Measurements from ENCODE around the gene ZSWIM7.

The ZSWIM7 gene

GRCh38 chr17:15977894-15978293, 21.6 kb downstream of the ZSWIM7 start:
- no peak overlapping the region for H3K27ac ChIP-seq (ENCODE audit: low read length)
- no peak overlapping the region for H3K9ac ChIP-seq (ENCODE audit: low read depth, low read length)
- H3K79me2 ChIP-seq (ENCODE audit: insufficient read depth, low read length) = no peaks in the 10 kb centered on the region
- TF ChIP-seq EZH2 (IDR thresholded peaks at IDR 0.05; ENCODE audit: borderline replicate concordance, low read depth, low read length, severe bottlenecking) (no peak), CTCF (IDR thresholded peaks at IDR 0.05; ENCODE audit: borderline replicate concordance, extremely low read depth, low read length, poor library complexity, severe bottlenecking) (no peak)
- H3K27me3 ChIP-seq (ENCODE audit: insufficient read depth, low read length, poor library complexity) = no peaks in the 10 kb centered on the region
- H3K9me3 ChIP-seq (ENCODE audit: insufficient read depth, low read length, severe bottlenecking) = no peaks in the 10 kb centered on the region
- H4K20me1 ChIP-seq (ENCODE audit: insufficient read depth, low read length) = no peaks in the 10 kb centered on the region
- H3K4me2 ChIP-seq (ENCODE audit: insufficient read depth, low read length) = no peak overlapping the region
- no peak overlapping the region for H2AFZ ChIP-seq (ENCODE audit: low read depth, low read length)
- ATAC-seq (ENCODE audit: insufficient read depth, low read depth) (no peak), DNase-seq (no peak)
- H3K36me3 ChIP-seq (ENCODE audit: insufficient read depth, low read length) = peaks cover 34% of the 10 kb centered on the region
- no peak overlapping the region for H3K4me3 ChIP-seq (ENCODE audit: low read depth in 1 of 2, low read length in 2 of 2)
- H3K4me1 ChIP-seq (ENCODE audit: insufficient read depth, low read length) = no peaks in the 10 kb centered on the region

- H4K20me1 ChIP-seq (ENCODE audit: insufficient read depth, low read length) = no peaks in the 10 kb centered on the region
- no peak for DNase-seq
- TF ChIP-seq EZH2 (IDR thresholded peaks at IDR 0.05; ENCODE audit: borderline replicate concordance, low read depth, low read length, severe bottlenecking) (no peak), CTCF (IDR thresholded peaks at IDR 0.05; ENCODE audit: borderline replicate concordance, extremely low read depth, low read length, poor library complexity, severe bottlenecking) (no peak)
- H3K27ac ChIP-seq (ENCODE audit: low read length) = no peak overlapping the region
- H3K9me3 ChIP-seq (ENCODE audit: insufficient read depth, low read length, severe bottlenecking) = no peaks in the 10 kb centered on the region
- H3K79me2 ChIP-seq (ENCODE audit: insufficient read depth, low read length) = no peaks in the 10 kb centered on the region
- H3K4me2 ChIP-seq (ENCODE audit: insufficient read depth, low read length) = no peak overlapping the region
- H3K4me1 ChIP-seq (ENCODE audit: insufficient read depth, low read length) = no peaks in the 10 kb centered on the region
- no peak for ATAC-seq (ENCODE audit: insufficient read depth, low read depth)
- H2AFZ ChIP-seq (ENCODE audit: low read depth, low read length) = no peak overlapping the region
- peaks cover 9% of the 10 kb centered on the region; the same call in 1 of the 2 replicates for H3K36me3 ChIP-seq (ENCODE audit: insufficient read depth, low read length)
- H3K4me3 ChIP-seq (ENCODE audit: low read depth in 1 of 2, low read length in 2 of 2) = no peak overlapping the region
- no peak overlapping the region for H3K9ac ChIP-seq (ENCODE audit: low read depth, low read length)
- no peaks in the 10 kb centered on the region for H3K27me3 ChIP-seq (ENCODE audit: insufficient read depth, low read length, poor library complexity)
Observed at GRCh38 chr17:15973834-15974233, 25.7 kb downstream of the ZSWIM7 start.

- no peak for TF ChIP-seq EZH2 (IDR thresholded peaks at IDR 0.05; ENCODE audit: borderline replicate concordance, low read depth, low read length, severe bottlenecking)
- TF ChIP-seq CTCF (IDR thresholded peaks at IDR 0.05; ENCODE audit: borderline replicate concordance, extremely low read depth, low read length, poor library complexity, severe bottlenecking) = no peak
- H3K79me2 ChIP-seq (ENCODE audit: insufficient read depth, low read length) = no peaks in the 10 kb centered on the region
- H4K20me1 ChIP-seq (ENCODE audit: insufficient read depth, low read length) = no peaks in the 10 kb centered on the region
- H3K4me1 ChIP-seq (ENCODE audit: insufficient read depth, low read length) = 0 out of 2 replicates have a peak, but pooled peaks cover 1% of the 10 kb centered on the region
- no peak overlapping the region for H3K27ac ChIP-seq (ENCODE audit: low read length)
- DNase-seq (no peak), ATAC-seq (ENCODE audit: insufficient read depth, low read depth) (peak; percentile 69)
- H3K27me3 ChIP-seq (ENCODE audit: insufficient read depth, low read length, poor library complexity) = no peaks in the 10 kb centered on the region
- no peak overlapping the region for H3K4me3 ChIP-seq (ENCODE audit: low read depth in 1 of 2, low read length in 2 of 2)
- no peak overlapping the region for H3K4me2 ChIP-seq (ENCODE audit: insufficient read depth, low read length)
- no peak overlapping the region for H3K9ac ChIP-seq (ENCODE audit: low read depth, low read length)
- H3K9me3 ChIP-seq (ENCODE audit: insufficient read depth, low read length, severe bottlenecking) = no peaks in the 10 kb centered on the region
- H3K36me3 ChIP-seq (ENCODE audit: insufficient read depth, low read length) = peaks cover 9% of the 10 kb centered on the region; the same call in 1 of the 2 replicates
- no peak overlapping the region for H2AFZ ChIP-seq (ENCODE audit: low read depth, low read length)
Observed at GRCh38 chr17:15973016-15973415, 26.5 kb downstream of the ZSWIM7 start.

GRCh38 chr17:15972497-15972951, 27.0 kb downstream of the ZSWIM7 start:
- DNase-seq (no peak), ATAC-seq (ENCODE audit: insufficient read depth, low read depth) (no peak)
- no peaks in the 10 kb centered on the region for H4K20me1 ChIP-seq (ENCODE audit: insufficient read depth, low read length)
- H3K79me2 ChIP-seq (ENCODE audit: insufficient read depth, low read length) = no peaks in the 10 kb centered on the region
- no peak overlapping the region for H3K4me2 ChIP-seq (ENCODE audit: insufficient read depth, low read length)
- H3K4me1 ChIP-seq (ENCODE audit: insufficient read depth, low read length) = peaks cover 6% of the 10 kb centered on the region
- H3K4me3 ChIP-seq (ENCODE audit: low read depth in 1 of 2, low read length in 2 of 2) = no peak overlapping the region
- H3K9ac ChIP-seq (ENCODE audit: low read depth, low read length) = no peak overlapping the region
- no peak overlapping the region for H3K27ac ChIP-seq (ENCODE audit: low read length)
- H3K36me3 ChIP-seq (ENCODE audit: insufficient read depth, low read length) = peaks cover 9% of the 10 kb centered on the region; the same call in 1 of the 2 replicates
- no peaks in the 10 kb centered on the region for H3K9me3 ChIP-seq (ENCODE audit: insufficient read depth, low read length, severe bottlenecking)
- no peak overlapping the region for H2AFZ ChIP-seq (ENCODE audit: low read depth, low read length)
- H3K27me3 ChIP-seq (ENCODE audit: insufficient read depth, low read length, poor library complexity) = no peaks in the 10 kb centered on the region
- TF ChIP-seq EZH2 (IDR thresholded peaks at IDR 0.05; ENCODE audit: borderline replicate concordance, low read depth, low read length, severe bottlenecking) (no peak), CTCF (IDR thresholded peaks at IDR 0.05; ENCODE audit: borderline replicate concordance, extremely low read depth, low read length, poor library complexity, severe bottlenecking) (no peak)
